Duodenal mucosa (tissue), 2 donors: ENCODE results near the gene ITGA11.
A peak's percentile ranks its signal among the peaks of the same experiment; 100 is the strongest.

Experiments
- H3K27ac ChIP-seq: one replicate; pipeline ENCODE4 v1.7.0; 2013; ENCODE audit warnings: low read depth, low read length
- H3K27me3 ChIP-seq, 2 donors: one replicate each; pipeline ENCODE4 v1.7.0; 2013; ENCODE audit warnings: low read length in 2 of 2, control low read depth in 1 of 2; ENCODE audit not compliant: insufficient read depth in 2 of 2, control insufficient read depth in 1 of 2
- H3K36me3 ChIP-seq, 2 donors: one replicate each; pipeline ENCODE4 v1.7.0; 2013; ENCODE audit warnings: low read length in 2 of 2, control low read depth in 1 of 2; ENCODE audit not compliant: insufficient read depth in 2 of 2, control insufficient read depth in 1 of 2
- H3K4me1 ChIP-seq, 2 donors: one replicate each; pipeline ENCODE4 v1.7.0; 2013; ENCODE audit warnings: low read length in 2 of 2, control low read depth in 1 of 2; ENCODE audit not compliant: insufficient read depth in 2 of 2, control insufficient read depth in 1 of 2
- H3K4me3 ChIP-seq, 2 donors: one replicate each; pipeline ENCODE4 v1.7.0; 2013; ENCODE audit warnings: low read length in 2 of 2, low read depth in 1 of 2
- H3K9ac ChIP-seq, 2 donors: one replicate each; pipeline ENCODE4 v1.7.0; 2013; ENCODE audit warnings: low read length in 2 of 2, low read depth in 1 of 2
- H3K9me3 ChIP-seq, 2 donors: one replicate each; pipeline ENCODE4 v1.7.0; 2013; ENCODE audit warnings: low read length in 2 of 2, control low read depth in 1 of 2; ENCODE audit not compliant: control insufficient read depth in 1 of 2

The ITGA11 gene, protein sequence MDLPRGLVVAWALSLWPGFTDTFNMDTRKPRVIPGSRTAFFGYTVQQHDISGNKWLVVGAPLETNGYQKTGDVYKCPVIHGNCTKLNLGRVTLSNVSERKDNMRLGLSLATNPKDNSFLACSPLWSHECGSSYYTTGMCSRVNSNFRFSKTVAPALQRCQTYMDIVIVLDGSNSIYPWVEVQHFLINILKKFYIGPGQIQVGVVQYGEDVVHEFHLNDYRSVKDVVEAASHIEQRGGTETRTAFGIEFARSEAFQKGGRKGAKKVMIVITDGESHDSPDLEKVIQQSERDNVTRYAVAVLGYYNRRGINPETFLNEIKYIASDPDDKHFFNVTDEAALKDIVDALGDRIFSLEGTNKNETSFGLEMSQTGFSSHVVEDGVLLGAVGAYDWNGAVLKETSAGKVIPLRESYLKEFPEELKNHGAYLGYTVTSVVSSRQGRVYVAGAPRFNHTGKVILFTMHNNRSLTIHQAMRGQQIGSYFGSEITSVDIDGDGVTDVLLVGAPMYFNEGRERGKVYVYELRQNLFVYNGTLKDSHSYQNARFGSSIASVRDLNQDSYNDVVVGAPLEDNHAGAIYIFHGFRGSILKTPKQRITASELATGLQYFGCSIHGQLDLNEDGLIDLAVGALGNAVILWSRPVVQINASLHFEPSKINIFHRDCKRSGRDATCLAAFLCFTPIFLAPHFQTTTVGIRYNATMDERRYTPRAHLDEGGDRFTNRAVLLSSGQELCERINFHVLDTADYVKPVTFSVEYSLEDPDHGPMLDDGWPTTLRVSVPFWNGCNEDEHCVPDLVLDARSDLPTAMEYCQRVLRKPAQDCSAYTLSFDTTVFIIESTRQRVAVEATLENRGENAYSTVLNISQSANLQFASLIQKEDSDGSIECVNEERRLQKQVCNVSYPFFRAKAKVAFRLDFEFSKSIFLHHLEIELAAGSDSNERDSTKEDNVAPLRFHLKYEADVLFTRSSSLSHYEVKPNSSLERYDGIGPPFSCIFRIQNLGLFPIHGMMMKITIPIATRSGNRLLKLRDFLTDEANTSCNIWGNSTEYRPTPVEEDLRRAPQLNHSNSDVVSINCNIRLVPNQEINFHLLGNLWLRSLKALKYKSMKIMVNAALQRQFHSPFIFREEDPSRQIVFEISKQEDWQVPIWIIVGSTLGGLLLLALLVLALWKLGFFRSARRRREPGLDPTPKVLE

GRCh38 chr15:68431792-68432401, at the start of gene ITGA11:
Gene ITGA11 (minus strand): TSS chr15:68432163. CDS start chr15:68432066, 97 bp downstream.
- Histone ChIP-seq H3K27me3 (peaks cover 41 to 45% of the 10 kb centered on the region in 2 donors), H3K9ac (no peak within 1 kb of the TSS), H3K4me3 (peak within 1 kb of the TSS; percentile 53 to 59), H3K36me3 (no peaks in the 10 kb centered on the region), H3K9me3 (no peaks in the 10 kb centered on the region), H3K27ac (no peak within 1 kb of the TSS), H3K4me1 (peaks cover 4 to 13% of the 10 kb centered on the region in 2 donors)

- H3K36me3 ChIP-seq, result no peaks in the 10 kb centered on the region
- no peak overlapping the region for H3K4me3 ChIP-seq
- no peak overlapping the region for H3K27ac ChIP-seq
- peaks cover 3 to 4% of the 10 kb centered on the region in 2 donors for H3K4me1 ChIP-seq
- no peaks in the 10 kb centered on the region for H3K9me3 ChIP-seq
- no peaks in the 10 kb centered on the region for H3K27me3 ChIP-seq
- no peak overlapping the region for H3K9ac ChIP-seq
Measured at GRCh38 chr15:68481321-68481720, 49.4 kb upstream of the ITGA11 start.

GRCh38 chr15:68480296-68480695, 48.3 kb upstream of the ITGA11 start:
- no peak overlapping the region for H3K27ac ChIP-seq
- H3K27me3 ChIP-seq, result no peaks in the 10 kb centered on the region
- no peak overlapping the region for H3K9ac ChIP-seq
- H3K4me3 ChIP-seq, result no peak overlapping the region
- H3K36me3 ChIP-seq, result no peaks in the 10 kb centered on the region
- H3K4me1 ChIP-seq, result no peaks in the 10 kb centered on the region
- no peaks in the 10 kb centered on the region for H3K9me3 ChIP-seq

- Histone ChIP-seq H3K9ac (no peak overlapping the region), H3K9me3 (no peaks in the 10 kb centered on the region), H3K27me3 (no peaks in the 10 kb centered on the region), H3K4me1 (no peaks in the 10 kb centered on the region), H3K36me3 (no peaks in the 10 kb centered on the region), H3K4me3 (no peak overlapping the region), H3K27ac (no peak overlapping the region)
Measured at GRCh38 chr15:68479870-68480269, 47.9 kb upstream of the ITGA11 start.

- Histone ChIP-seq H3K27me3 (no peaks in the 10 kb centered on the region), H3K36me3 (no peaks in the 10 kb centered on the region), H3K4me3 (no peak overlapping the region), H3K4me1 (no peaks in the 10 kb centered on the region), H3K27ac (no peak overlapping the region), H3K9ac (no peak overlapping the region), H3K9me3 (no peaks in the 10 kb centered on the region)
Measured at GRCh38 chr15:68479406-68479805, 47.4 kb upstream of the ITGA11 start.

DNA sequence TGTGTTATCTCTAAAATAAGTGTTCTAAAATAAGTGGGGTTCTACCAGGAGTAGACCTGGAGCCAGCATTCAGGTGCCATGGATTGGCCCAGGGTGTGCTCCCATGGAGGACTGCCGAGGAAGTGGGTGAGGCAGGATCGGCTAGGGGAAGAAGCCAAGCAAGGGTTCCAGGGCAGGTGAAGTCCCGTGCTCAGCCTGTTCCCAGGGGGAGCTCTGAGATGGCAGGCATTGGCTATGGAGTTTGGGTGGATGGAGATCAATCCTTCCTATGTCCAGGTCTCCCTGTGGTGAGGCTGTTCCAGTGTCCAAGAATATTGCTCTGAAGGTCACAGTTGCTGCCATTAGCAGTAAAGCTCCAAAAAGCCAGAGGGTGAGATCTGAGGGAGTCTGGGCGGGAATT, 46.9 kb upstream of the ITGA11 start:
- Histone ChIP-seq H3K9ac (no peak overlapping the region), H3K27me3 (no peaks in the 10 kb centered on the region), H3K9me3 (no peaks in the 10 kb centered on the region), H3K4me3 (no peak overlapping the region), H3K27ac (no peak overlapping the region), H3K36me3 (no peaks in the 10 kb centered on the region), H3K4me1 (no peaks in the 10 kb centered on the region)

DNA sequence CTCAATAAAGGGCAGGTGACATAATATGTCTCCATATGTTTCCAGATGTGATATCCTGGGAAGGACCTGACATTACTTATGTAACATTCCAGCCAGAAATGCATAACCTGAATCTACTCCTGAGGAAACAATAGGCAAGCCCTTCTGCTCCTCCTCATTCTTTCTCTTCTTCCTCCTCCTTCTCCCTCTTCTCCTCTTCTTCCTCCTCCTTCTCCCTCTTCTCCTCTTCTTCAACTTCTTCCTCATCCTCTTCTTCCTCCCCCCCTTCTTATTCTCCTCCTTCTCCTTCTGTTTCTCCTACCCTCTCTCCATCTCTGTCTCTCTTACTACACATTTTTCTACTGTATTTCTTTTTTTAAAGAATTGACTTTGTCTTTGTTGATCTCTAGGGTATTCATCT, 43.5 kb upstream of the ITGA11 start:
- Histone ChIP-seq H3K27ac (no peak overlapping the region), H3K4me3 (no peak overlapping the region), H3K9me3 (no peaks in the 10 kb centered on the region), H3K9ac (no peak overlapping the region), H3K4me1 (no peaks in the 10 kb centered on the region), H3K27me3 (no peaks in the 10 kb centered on the region), H3K36me3 (no peaks in the 10 kb centered on the region)

GRCh38 chr15:68471541-68471940, 39.6 kb upstream of the ITGA11 start:
- H3K9ac ChIP-seq, result no peak overlapping the region
- no peaks in the 10 kb centered on the region for H3K4me1 ChIP-seq
- no peaks in the 10 kb centered on the region for H3K9me3 ChIP-seq
- no peaks in the 10 kb centered on the region for H3K36me3 ChIP-seq
- H3K27ac ChIP-seq, result no peak overlapping the region
- no peaks in the 10 kb centered on the region for H3K27me3 ChIP-seq
- H3K4me3 ChIP-seq, result no peak overlapping the region

DNA sequence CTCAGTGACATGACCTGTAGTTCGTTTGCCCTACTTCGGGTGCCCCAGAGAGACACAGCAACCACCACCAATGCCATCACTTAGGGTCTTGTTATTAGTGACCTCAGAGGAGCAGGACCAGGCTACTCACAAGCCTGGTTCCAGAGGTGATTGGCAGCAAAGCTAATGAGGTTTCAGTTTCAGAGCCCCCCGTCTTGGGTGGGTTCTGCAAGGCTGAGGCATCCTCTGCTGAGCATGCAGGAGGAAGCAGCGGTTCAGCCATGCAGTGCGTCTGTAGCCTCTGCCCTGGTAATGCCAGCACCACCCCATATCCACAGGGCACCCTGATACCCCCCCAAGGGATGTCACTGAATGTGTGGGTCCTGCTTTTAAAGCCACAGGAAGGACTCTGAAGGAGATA, 39.0 kb upstream of the ITGA11 start:
- Histone ChIP-seq H3K9me3 (no peaks in the 10 kb centered on the region), H3K27ac (no peak overlapping the region), H3K4me3 (no peak overlapping the region), H3K36me3 (no peaks in the 10 kb centered on the region), H3K27me3 (no peaks in the 10 kb centered on the region), H3K9ac (no peak overlapping the region), H3K4me1 (no peaks in the 10 kb centered on the region)
